K562 (cell line): ENCODE measurements around the gene PIK3CG. TPM values are rescaled to one million over a fixed set of nuclear protein-coding genes. Genes with fewer than 3 reads are reported as not detected.
A peak's percentile ranks its signal among the peaks of the same experiment; 100 is the strongest.

Experiments
- CBX2 ChIP-seq: fragments of 200-600 bp; sonication (generic); IDR thresholded peaks from one replicate; pipeline ENCODE4 v1.6.1; 2012; ENCODE audit warnings: mild to moderate bottlenecking, low read length, inconsistent platforms; ENCODE audit not compliant: insufficient read depth, poor library complexity, severe bottlenecking
- NCOA1 ChIP-seq: fragments of 450-650 bp; IDR thresholded peaks from 2 replicates; pipeline ENCODE4 v1.6.1; 2016; ENCODE audit warnings: low read depth
- NFIC ChIP-seq: fragments of 450-650 bp; IDR thresholded peaks from 2 replicates; pipeline ENCODE4 v1.6.1; 2017; ENCODE audit warnings: mild to moderate bottlenecking, inconsistent platforms
- NR0B1 ChIP-seq: fragments of 450-650 bp; IDR thresholded peaks from one replicate; pipeline ENCODE4 v1.6.1; 2018; ENCODE audit warnings: mild to moderate bottlenecking, moderate library complexity; ENCODE audit not compliant: partially characterized antibody
- NR1H2 ChIP-seq: sonication (generic); formaldehyde crosslinking; IDR thresholded peaks from 2 replicates; pipeline ENCODE4 v1.4.0; 2020; ENCODE audit warnings: mild to moderate bottlenecking, missing genetic modification reagents
- NR2C1 ChIP-seq, 2 experiments: fragments of 450-650 bp; IDR thresholded peaks; 2 replicates each; pipeline ENCODE4 v1.6.1; 2017; ENCODE audit warnings: mild to moderate bottlenecking in 2 of 2, antibody characterized with exemption in 1 of 2, inconsistent platforms in 1 of 2, missing compliant biosample characterization in 1 of 2, missing genetic modification characterization in 1 of 2
- NR2C2 ChIP-seq, 2 experiments: fragments of 200-800 bp in 1 of 2; sonication (Bioruptor generic) in 1 of 2; sonication (generic) in 1 of 2; formaldehyde crosslinking in 1 of 2; IDR thresholded peaks; 2 replicates each; pipeline versions ENCODE4 v1.6.1 to v1.8.0; 2016 to 2022; ENCODE audit warnings: mild to moderate bottlenecking in 1 of 2, missing compliant biosample characterization in 1 of 2, missing genetic modification characterization in 1 of 2, missing genetic modification reagents in 1 of 2
- PHF21A ChIP-seq: fragments of 450-650 bp; IDR thresholded peaks from 2 replicates; pipeline ENCODE4 v1.6.1; 2017; ENCODE audit warnings: low read depth, borderline replicate concordance
- ZBTB49 ChIP-seq: sonication (generic); formaldehyde crosslinking; IDR thresholded peaks from 2 replicates; pipeline ENCODE4 v1.8.0; 2022; ENCODE audit warnings: missing genetic modification reagents, mild to moderate bottlenecking, borderline replicate concordance
- ZNF354B ChIP-seq: fragments of 250-450 bp; sonication (Bioruptor Pico); IDR thresholded peaks from 2 replicates; pipeline ENCODE4 v1.4.0; 2020
- polyA plus RNA-seq, 8 experiments: library from polyadenylated mRNA; depleted of rRNA in 4 of 8; stranded (reverse) in 5 of 8; unstranded in 3 of 8; fragments of >200 nt; fragmentation: Nextera tagmentation in 2 of 8; fragmentation: Illumina TruSeq in 1 of 8; extraction: Ambion mirVana in 2 of 8; extraction: Trizol in 1 of 8; gene quantifications; 2 replicates each; pipeline versions ENCODE4 v1.2.1 to v1.2.3, GENCODE V29; 2011 to 2014; ENCODE audit warnings: inconsistent platforms in 1 of 8, missing spikeins in 1 of 8
- total RNA-seq, 7 experiments: library from RNA; depleted of rRNA in 6 of 7; stranded (reverse); fragments of >200 nt in 6 of 7; fragmentation: Illumina TruSeq in 2 of 7; extraction: Trizol in 2 of 7; gene quantifications; 2 replicates each; pipeline versions ENCODE4 v1.2.1 to v1.2.3, GENCODE V29; 2011 to 2021; ENCODE audit warnings: low replicate concordance in 1 of 7
- TF ChIP-seq, protein P1 (sequence below): sonication (generic); formaldehyde crosslinking; IDR thresholded peaks from 2 replicates; pipeline ENCODE4 v1.8.1; 2023; ENCODE audit warnings: mild to moderate bottlenecking, missing genetic modification reagents, moderate library complexity
- TF ChIP-seq, protein P2 (sequence below), 2 experiments: fragments of 450-650 bp; conservative IDR thresholded peaks; 2 replicates each; pipeline ENCODE4 v1.6.1; 2017; ENCODE audit warnings: mild to moderate bottlenecking in 2 of 2, moderate library complexity in 2 of 2

PIK3CG gene
- total and polyA plus RNA-seq, 9 of the 15 experiments (the other 6 are each of a cell fraction or from before 2014, with no cell fraction given) = 5.3 to 42.5 (median 29.0) TPM

- TF ChIP-seq NR0B1 = no peak
- TF ChIP-seq NR2C2 (CRISPR knock-in tag; IDR thresholded peaks at IDR 0.05) = no peak
- peak; percentile 55 for TF ChIP-seq NR2C2 (tag; IDR thresholded peaks at IDR 0.05)
- no peak for TF ChIP-seq PHF21A
- no peak for TF ChIP-seq NR2C1 (IDR thresholded peaks at IDR 0.05)
- no peak for TF ChIP-seq NR2C1 (tag; IDR thresholded peaks at IDR 0.05)
- TF ChIP-seq, protein P1, sequence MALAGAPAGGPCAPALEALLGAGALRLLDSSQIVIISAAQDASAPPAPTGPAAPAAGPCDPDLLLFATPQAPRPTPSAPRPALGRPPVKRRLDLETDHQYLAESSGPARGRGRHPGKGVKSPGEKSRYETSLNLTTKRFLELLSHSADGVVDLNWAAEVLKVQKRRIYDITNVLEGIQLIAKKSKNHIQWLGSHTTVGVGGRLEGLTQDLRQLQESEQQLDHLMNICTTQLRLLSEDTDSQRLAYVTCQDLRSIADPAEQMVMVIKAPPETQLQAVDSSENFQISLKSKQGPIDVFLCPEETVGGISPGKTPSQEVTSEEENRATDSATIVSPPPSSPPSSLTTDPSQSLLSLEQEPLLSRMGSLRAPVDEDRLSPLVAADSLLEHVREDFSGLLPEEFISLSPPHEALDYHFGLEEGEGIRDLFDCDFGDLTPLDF = no peak
- no peak for TF ChIP-seq ZBTB49 (CRISPR knock-in tag)
- no peak; the same call in 1 of the 2 replicates for TF ChIP-seq ZNF354B (CRISPR knock-in tag)
- no peak for TF ChIP-seq NFIC
- TF ChIP-seq NR1H2 (CRISPR knock-in tag) = no peak
- no peak for TF ChIP-seq CBX2
- no peak for TF ChIP-seq NCOA1
- TF ChIP-seq, protein P2, sequence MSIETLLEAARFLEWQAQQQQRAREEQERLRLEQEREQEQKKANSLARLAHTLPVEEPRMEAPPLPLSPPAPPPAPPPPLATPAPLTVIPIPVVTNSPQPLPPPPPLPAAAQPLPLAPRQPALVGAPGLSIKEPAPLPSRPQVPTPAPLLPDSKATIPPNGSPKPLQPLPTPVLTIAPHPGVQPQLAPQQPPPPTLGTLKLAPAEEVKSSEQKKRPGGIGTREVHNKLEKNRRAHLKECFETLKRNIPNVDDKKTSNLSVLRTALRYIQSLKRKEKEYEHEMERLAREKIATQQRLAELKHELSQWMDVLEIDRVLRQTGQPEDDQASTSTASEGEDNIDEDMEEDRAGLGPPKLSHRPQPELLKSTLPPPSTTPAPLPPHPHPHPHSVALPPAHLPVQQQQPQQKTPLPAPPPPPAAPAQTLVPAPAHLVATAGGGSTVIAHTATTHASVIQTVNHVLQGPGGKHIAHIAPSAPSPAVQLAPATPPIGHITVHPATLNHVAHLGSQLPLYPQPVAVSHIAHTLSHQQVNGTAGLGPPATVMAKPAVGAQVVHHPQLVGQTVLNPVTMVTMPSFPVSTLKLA (conservative IDR thresholded peaks at IDR 0.05) = no peak; a peak in 1 of 4 replicates
Observed at GRCh38 chr7:106871793-106872571, 6.9 kb downstream of the PIK3CG start (continued).
